T-helper 1 cell treated with Interleukin-12 subunit alpha and Interleukin-12 subunit beta and Interleukin-4 antibody, amounts not matched to agents 30 μg/mL and 1 μg/mL, for 36 hours (primary cell): Measurements from ENCODE around the gene MCC.

Source experiments
- H3K27ac Mint-ChIP-seq: one replicate; pipeline ENCODE4 v1.8.0; 2021; ENCODE audit warnings: mild to moderate bottlenecking, mixed read lengths
- H3K27me3 Mint-ChIP-seq: one replicate; pipeline ENCODE4 v1.8.0; 2021; ENCODE audit warnings: low read depth, mixed read lengths
- H3K36me3 Mint-ChIP-seq: one replicate; pipeline ENCODE4 v1.8.0; 2021; ENCODE audit warnings: low read depth, mixed read lengths
- H3K4me1 Mint-ChIP-seq: one replicate; pipeline ENCODE4 v1.8.0; 2021; ENCODE audit warnings: low read depth, mixed read lengths
- H3K4me3 Mint-ChIP-seq: one replicate; pipeline ENCODE4 v1.8.0; 2021; ENCODE audit warnings: mild to moderate bottlenecking, moderate library complexity, mixed read lengths
- H3K9me3 Mint-ChIP-seq: one replicate; pipeline ENCODE4 v1.8.0; 2021; ENCODE audit warnings: mixed read lengths

MCC gene

GRCh38 chr5:113181853-113182490 lies 306.3 kb downstream of the MCC start:
- Mint-ChIP-seq H3K27me3 (peaks cover 5% of the 10 kb centered on the region), H3K4me1 (no peaks in the 10 kb centered on the region), H3K36me3 (no peaks in the 10 kb centered on the region), H3K27ac (no peak overlapping the region), H3K9me3 (no peaks in the 10 kb centered on the region), H3K4me3 (no peak overlapping the region)

GRCh38 chr5:113181409-113181808 lies 306.8 kb downstream of the MCC start:
- Mint-ChIP-seq H3K4me1 (no peaks in the 10 kb centered on the region), H3K36me3 (no peaks in the 10 kb centered on the region), H3K4me3 (no peak overlapping the region), H3K27ac (no peak overlapping the region), H3K9me3 (no peaks in the 10 kb centered on the region), H3K27me3 (peaks cover 7% of the 10 kb centered on the region)

GRCh38 chr5:113179156-113179555 lies 309.1 kb downstream of the MCC start:
- no peaks in the 10 kb centered on the region for H3K4me1 Mint-ChIP-seq
- H3K36me3 Mint-ChIP-seq, result no peaks in the 10 kb centered on the region
- H3K4me3 Mint-ChIP-seq, result no peak overlapping the region
- H3K9me3 Mint-ChIP-seq, result no peaks in the 10 kb centered on the region
- H3K27ac Mint-ChIP-seq, result no peak overlapping the region
- peaks cover 12% of the 10 kb centered on the region for H3K27me3 Mint-ChIP-seq

GRCh38 chr5:113178073-113178779 lies 310.0 kb downstream of the MCC start:
- Mint-ChIP-seq H3K27ac (no peak overlapping the region), H3K27me3 (peaks cover 19% of the 10 kb centered on the region), H3K4me1 (no peaks in the 10 kb centered on the region), H3K36me3 (no peaks in the 10 kb centered on the region), H3K9me3 (no peaks in the 10 kb centered on the region), H3K4me3 (no peak overlapping the region)

DNA sequence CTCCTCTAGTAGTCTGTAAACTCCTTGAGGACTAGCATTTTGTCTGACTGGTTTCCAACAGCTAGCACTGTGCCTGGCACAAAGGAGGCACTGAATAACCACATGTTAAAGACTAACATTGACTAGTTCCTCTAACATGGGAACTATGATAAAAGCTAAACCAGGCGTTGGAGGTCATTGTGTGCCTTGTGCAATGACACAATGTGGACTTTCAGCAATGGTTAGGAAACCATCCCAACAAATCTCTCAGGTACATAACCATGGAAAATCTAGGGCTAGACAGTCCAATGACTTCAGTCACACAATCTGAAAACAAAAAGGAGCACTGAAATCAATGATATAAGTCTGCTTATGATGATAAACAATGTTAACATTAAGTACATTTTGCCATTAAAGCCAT lies 311.0 kb downstream of the MCC start:
- H3K36me3 Mint-ChIP-seq, result no peaks in the 10 kb centered on the region
- H3K27ac Mint-ChIP-seq, result no peak overlapping the region
- H3K4me3 Mint-ChIP-seq, result no peak overlapping the region
- H3K4me1 Mint-ChIP-seq, result no peaks in the 10 kb centered on the region
- H3K27me3 Mint-ChIP-seq, result peaks cover 14% of the 10 kb centered on the region
- H3K9me3 Mint-ChIP-seq, result no peaks in the 10 kb centered on the region

GRCh38 chr5:113176734-113177133 lies 311.5 kb downstream of the MCC start:
- Mint-ChIP-seq H3K27ac (no peak overlapping the region), H3K4me1 (no peaks in the 10 kb centered on the region), H3K27me3 (peaks cover 15% of the 10 kb centered on the region), H3K9me3 (no peaks in the 10 kb centered on the region), H3K4me3 (no peak overlapping the region), H3K36me3 (no peaks in the 10 kb centered on the region)

DNA sequence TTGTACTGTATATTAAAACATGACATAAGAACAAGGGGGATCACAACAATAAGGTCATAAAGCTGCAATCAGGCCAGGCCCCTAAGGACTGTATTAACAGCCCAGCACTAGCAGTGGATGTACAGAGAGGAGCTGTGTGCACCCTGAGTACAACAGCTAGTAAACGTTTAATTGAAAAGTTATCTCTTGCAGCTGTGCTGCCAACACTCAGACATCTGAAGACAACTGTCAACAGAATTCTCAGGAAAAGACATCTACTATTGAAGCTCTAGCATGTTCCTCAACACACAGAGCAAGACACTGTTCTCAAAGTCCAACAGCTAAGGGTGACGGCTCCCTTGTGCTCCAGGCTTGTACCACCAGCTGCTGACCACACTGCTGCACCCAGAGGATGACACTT lies 312.1 kb downstream of the MCC start:
- Mint-ChIP-seq H3K9me3 (no peaks in the 10 kb centered on the region), H3K27me3 (peaks cover 19% of the 10 kb centered on the region), H3K4me3 (no peak overlapping the region), H3K4me1 (no peaks in the 10 kb centered on the region), H3K27ac (no peak overlapping the region), H3K36me3 (no peaks in the 10 kb centered on the region)

DNA sequence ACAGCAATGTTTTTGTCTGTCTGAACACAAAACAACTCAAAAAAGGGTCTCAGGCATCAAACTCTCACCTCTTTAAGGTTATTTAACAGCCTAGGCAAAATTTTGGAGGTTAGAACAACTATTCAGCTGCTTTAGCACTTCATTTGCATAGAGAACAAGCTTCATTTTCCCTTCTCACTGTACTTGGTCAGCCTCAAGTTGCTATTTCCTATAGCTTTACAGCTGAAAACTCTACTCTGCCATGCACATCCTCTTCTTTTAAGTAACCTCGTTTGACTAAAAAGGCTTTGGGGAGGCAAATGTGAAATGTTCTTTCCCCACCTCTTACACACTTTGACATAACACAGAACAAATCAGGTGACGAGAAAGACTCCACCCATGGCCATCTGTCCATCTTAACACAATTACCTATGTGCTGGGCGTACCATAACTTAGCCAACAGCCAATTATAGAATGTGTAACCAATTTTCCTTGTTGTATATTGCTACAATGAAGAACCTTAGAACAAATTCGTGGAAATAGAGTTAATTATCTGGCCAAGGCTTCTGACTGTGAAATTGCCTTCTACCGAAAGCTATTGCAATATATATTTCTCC lies 315.9 kb downstream of the MCC start:
- Mint-ChIP-seq H3K36me3 (no peaks in the 10 kb centered on the region), H3K9me3 (no peaks in the 10 kb centered on the region), H3K27ac (no peak overlapping the region), H3K27me3 (peaks cover 33% of the 10 kb centered on the region), H3K4me1 (no peaks in the 10 kb centered on the region), H3K4me3 (no peak overlapping the region)

DNA sequence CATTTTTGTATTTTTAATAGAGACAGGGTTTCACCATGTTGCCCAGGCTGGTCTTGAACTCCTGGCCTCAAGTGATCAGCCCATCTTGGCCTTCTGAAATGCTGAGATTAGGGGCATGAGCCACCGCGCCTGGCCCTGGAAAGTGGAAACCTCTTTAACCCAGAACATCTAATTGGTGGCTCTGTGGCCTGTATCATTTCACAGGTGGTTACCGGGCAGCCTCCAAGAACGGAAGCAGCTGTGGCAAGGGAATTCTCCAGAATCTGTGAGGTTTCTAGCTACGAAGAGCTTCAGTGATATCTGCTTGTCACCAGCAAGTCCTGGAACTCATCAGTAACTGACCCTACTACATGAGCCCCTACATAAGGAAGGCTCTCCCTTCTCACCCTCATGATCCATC lies 316.7 kb downstream of the MCC start:
- Mint-ChIP-seq H3K36me3 (no peaks in the 10 kb centered on the region), H3K27ac (no peak overlapping the region), H3K4me3 (no peak overlapping the region), H3K27me3 (peaks cover 33% of the 10 kb centered on the region), H3K4me1 (no peaks in the 10 kb centered on the region), H3K9me3 (no peaks in the 10 kb centered on the region)

DNA sequence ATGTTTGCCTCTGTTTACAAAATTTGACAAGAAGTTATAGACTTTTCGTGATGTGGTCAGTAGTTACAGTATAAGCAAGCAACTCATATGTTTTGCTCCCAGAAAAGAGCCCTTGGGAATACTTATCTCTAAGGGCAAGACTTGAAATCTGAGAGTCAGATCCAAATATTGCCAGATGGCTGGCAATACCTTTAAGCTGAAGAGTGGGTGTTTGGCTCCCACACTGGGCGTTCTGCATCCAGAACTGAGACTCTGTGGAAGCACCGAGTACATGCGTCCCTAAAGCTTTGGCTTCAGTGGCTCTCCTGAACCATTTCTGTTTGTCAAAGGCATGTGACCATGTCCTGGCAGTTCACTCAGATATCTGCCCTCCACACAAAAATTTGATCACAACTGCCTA lies 317.5 kb downstream of the MCC start:
- Mint-ChIP-seq H3K4me1 (no peaks in the 10 kb centered on the region), H3K9me3 (no peaks in the 10 kb centered on the region), H3K27ac (no peak overlapping the region), H3K4me3 (no peak overlapping the region), H3K27me3 (peaks cover 33% of the 10 kb centered on the region), H3K36me3 (no peaks in the 10 kb centered on the region)

DNA sequence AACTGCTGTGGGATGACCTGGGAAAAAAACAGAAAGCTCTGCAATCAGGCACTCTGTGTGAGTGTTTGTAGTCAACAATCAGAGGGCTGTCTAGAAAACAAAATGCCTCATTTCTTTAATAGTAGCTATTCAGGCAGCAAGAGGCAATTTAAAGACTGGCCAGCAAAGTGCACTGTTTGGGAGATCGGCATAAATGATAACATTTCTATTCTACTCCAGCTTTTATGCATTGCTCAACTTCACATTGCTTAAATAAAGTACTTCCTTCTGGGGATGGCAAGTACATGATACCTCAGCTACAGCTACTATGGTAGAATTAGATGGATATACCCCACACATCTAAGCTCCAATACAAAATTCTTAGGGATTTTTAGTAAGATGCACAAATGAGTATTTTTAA lies 318.5 kb downstream of the MCC start:
- Mint-ChIP-seq H3K27ac (no peak overlapping the region), H3K27me3 (peaks cover 32% of the 10 kb centered on the region), H3K4me3 (no peak overlapping the region), H3K9me3 (no peaks in the 10 kb centered on the region), H3K36me3 (no peaks in the 10 kb centered on the region), H3K4me1 (no peaks in the 10 kb centered on the region)

- H3K36me3 Mint-ChIP-seq, result no peaks in the 10 kb centered on the region
- H3K4me1 Mint-ChIP-seq, result no peaks in the 10 kb centered on the region
- no peak overlapping the region for H3K27ac Mint-ChIP-seq
- H3K4me3 Mint-ChIP-seq, result no peak overlapping the region
- H3K9me3 Mint-ChIP-seq, result no peaks in the 10 kb centered on the region
- peaks cover 25% of the 10 kb centered on the region for H3K27me3 Mint-ChIP-seq
Observed at GRCh38 chr5:113167985-113168384, 320.3 kb downstream of the MCC start.

DNA sequence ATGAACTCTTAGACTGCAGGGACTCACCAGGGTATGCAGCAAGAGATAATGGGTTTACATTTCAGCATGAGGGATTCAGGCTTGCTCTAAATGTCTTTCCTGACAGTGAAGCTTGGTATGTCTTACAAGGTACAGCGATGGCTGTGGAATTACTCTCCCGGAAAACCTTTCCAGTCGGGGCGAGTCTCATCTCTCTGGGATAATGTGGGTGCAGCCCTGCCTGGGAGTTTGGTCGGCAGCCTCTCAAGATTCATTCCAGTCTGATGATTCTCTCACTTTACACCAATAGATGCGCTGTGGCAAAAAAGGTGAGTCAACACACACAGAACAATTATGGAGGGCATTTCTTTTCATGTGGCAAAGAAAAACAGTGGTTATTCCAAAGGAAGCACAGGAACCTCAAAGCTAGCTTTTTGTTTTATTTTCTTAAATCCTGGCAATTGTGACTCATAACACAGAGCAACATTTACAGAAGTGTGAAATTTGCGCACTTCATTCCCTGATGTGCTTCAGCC lies 321.3 kb downstream of the MCC start:
- H3K27me3 Mint-ChIP-seq, result peaks cover 25% of the 10 kb centered on the region
- H3K36me3 Mint-ChIP-seq, result no peaks in the 10 kb centered on the region
- H3K4me3 Mint-ChIP-seq, result no peak overlapping the region
- no peak overlapping the region for H3K27ac Mint-ChIP-seq
- H3K4me1 Mint-ChIP-seq, result no peaks in the 10 kb centered on the region
- H3K9me3 Mint-ChIP-seq, result no peaks in the 10 kb centered on the region

DNA sequence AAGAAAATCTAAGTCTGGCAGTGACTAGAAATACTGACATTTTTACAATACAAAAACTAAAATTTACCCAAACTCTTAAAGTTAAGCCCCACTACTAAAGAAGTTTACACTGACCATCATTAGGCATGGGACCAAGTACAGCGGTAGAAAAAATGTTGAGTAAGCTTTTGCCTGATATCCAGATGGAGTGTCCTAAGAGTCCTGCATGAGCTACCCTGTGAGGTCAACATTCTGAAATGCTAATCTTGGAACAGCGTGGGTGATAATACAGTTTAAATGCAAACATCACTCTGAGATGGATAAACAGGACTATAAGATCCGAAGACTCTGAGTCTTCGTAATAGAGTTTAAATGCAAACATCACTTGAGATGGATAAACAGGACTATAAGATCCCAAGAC lies 322.0 kb downstream of the MCC start:
- Mint-ChIP-seq H3K4me3 (no peak overlapping the region), H3K36me3 (no peaks in the 10 kb centered on the region), H3K9me3 (no peaks in the 10 kb centered on the region), H3K27me3 (peaks cover 20% of the 10 kb centered on the region), H3K4me1 (no peaks in the 10 kb centered on the region), H3K27ac (no peak overlapping the region)

- Mint-ChIP-seq H3K9me3 (no peaks in the 10 kb centered on the region), H3K4me3 (no peak overlapping the region), H3K36me3 (no peaks in the 10 kb centered on the region), H3K27ac (no peak overlapping the region), H3K4me1 (no peaks in the 10 kb centered on the region), H3K27me3 (peaks cover 9% of the 10 kb centered on the region)
Observed at GRCh38 chr5:113164021-113164420, 324.2 kb downstream of the MCC start.
